MM.1S (cell line): Measurements from ENCODE around the gene EPG5.

Source experiments
- DNase-seq: peaks from one replicate; pipeline ENCODE4 v3.0.0-alpha.2; 2015
- H2AFZ ChIP-seq: fragments of 300-600 bp; sonication (generic); 2 replicates; pipeline ENCODE4 v1.6.0; 2016; ENCODE audit warnings: antibody characterized with exemption, low read length
- H3F3A ChIP-seq: fragments of 300-600 bp; sonication (generic); 2 replicates; pipeline ENCODE4 v1.6.1; 2016; ENCODE audit warnings: mild to moderate bottlenecking, antibody characterized with exemption, low read length, moderate library complexity, mixed read lengths; ENCODE audit not compliant: insufficient read depth
- H3K27ac ChIP-seq: fragments of 300-600 bp; sonication (generic); 2 replicates; pipeline ENCODE4 v1.5.1; 2016; ENCODE audit warnings: mild to moderate bottlenecking, low read length
- H3K27me3 ChIP-seq: fragments of 300-600 bp; sonication (generic); replicated peaks from 2 replicates; pipeline ENCODE4 v1.6.0; 2016; ENCODE audit warnings: low read length; ENCODE audit not compliant: insufficient read depth
- H3K36me3 ChIP-seq: fragments of 300-600 bp; sonication (generic); replicated peaks from 2 replicates; pipeline ENCODE4 v1.6.1; 2016; ENCODE audit warnings: mild to moderate bottlenecking, low read length, mixed read lengths; ENCODE audit not compliant: insufficient read depth
- H3K4me1 ChIP-seq: fragments of 300-600 bp; sonication (generic); 2 replicates; pipeline ENCODE4 v1.6.1; 2016; ENCODE audit warnings: low read length, mixed read lengths
- H3K4me2 ChIP-seq: fragments of 300-600 bp; sonication (generic); 2 replicates; pipeline ENCODE4 v1.6.0; 2016; ENCODE audit warnings: low read depth, low read length
- H3K4me3 ChIP-seq: fragments of 300-600 bp; sonication (generic); 2 replicates; pipeline ENCODE4 v1.5.1; 2016; ENCODE audit warnings: low read length, mixed read lengths
- H3K79me2 ChIP-seq: fragments of 300-600 bp; sonication (generic); 2 replicates; pipeline ENCODE4 v1.6.1; 2016; ENCODE audit warnings: mixed run types, low read length, mixed read lengths
- H3K9ac ChIP-seq: fragments of 300-600 bp; sonication (generic); 2 replicates; pipeline ENCODE4 v1.6.1; 2016; ENCODE audit warnings: low read length, mixed read lengths
- H3K9me2 ChIP-seq: fragments of 300-600 bp; sonication (generic); replicated peaks from 2 replicates; pipeline ENCODE4 v1.6.1; 2016; ENCODE audit warnings: mild to moderate bottlenecking, low read length, mixed read lengths; ENCODE audit not compliant: insufficient read depth
- H3K9me3 ChIP-seq: fragments of 300-600 bp; sonication (generic); replicated peaks from 2 replicates; pipeline ENCODE4 v1.6.1; 2016; ENCODE audit warnings: mild to moderate bottlenecking, low read length, mixed read lengths; ENCODE audit not compliant: insufficient read depth
- H4K20me1 ChIP-seq: fragments of 300-600 bp; sonication (generic); 2 replicates; pipeline ENCODE4 v1.6.1; 2016; ENCODE audit warnings: mild to moderate bottlenecking, low read length, moderate library complexity, mixed read lengths; ENCODE audit not compliant: insufficient read depth
- CTCF ChIP-seq: fragments of 300-600 bp; sonication (generic); IDR thresholded peaks from 2 replicates; pipeline ENCODE4 v1.5.1; 2016; ENCODE audit warnings: antibody characterized with exemption, low read length, mixed read lengths
- EZH2 ChIP-seq: fragments of 300-600 bp; sonication (generic); optimal IDR thresholded peaks from 2 replicates; pipeline ENCODE3; 2017; ENCODE audit warnings: low read depth, mild to moderate bottlenecking, antibody characterized with exemption, low read length, mixed read lengths
- EZH2phosphoT487 ChIP-seq: fragments of 300-600 bp; sonication (generic); IDR thresholded peaks from 2 replicates; pipeline ENCODE4 v1.6.1; 2018; ENCODE audit warnings: antibody characterized with exemption, low read length

EPG5 gene

GRCh38 chr18:45833846-45834245 is 133.3 kb downstream of the EPG5 start:
- H2AFZ ChIP-seq: no peak overlapping the region
- no peak overlapping the region for H3K9ac ChIP-seq
- no peaks in the 10 kb centered on the region for H3K9me2 ChIP-seq
- H3K36me3 ChIP-seq: no peaks in the 10 kb centered on the region
- no peaks in the 10 kb centered on the region for H3K4me1 ChIP-seq
- no peak overlapping the region for H3K4me2 ChIP-seq
- no peak overlapping the region for H3K27ac ChIP-seq
- no peaks in the 10 kb centered on the region for H3F3A ChIP-seq
- H3K79me2 ChIP-seq: no peaks in the 10 kb centered on the region
- no peak for TF ChIP-seq EZH2phosphoT487
- no peak for TF ChIP-seq EZH2
- TF ChIP-seq CTCF: no peak
- no peaks in the 10 kb centered on the region for H4K20me1 ChIP-seq
- no peak overlapping the region for H3K4me3 ChIP-seq
- DNase-seq: no peak
- no peaks in the 10 kb centered on the region for H3K9me3 ChIP-seq
- no peaks in the 10 kb centered on the region for H3K27me3 ChIP-seq

- Histone ChIP-seq H3K9ac (no peak overlapping the region), H3K9me2 (no peaks in the 10 kb centered on the region), H3K27me3 (no peaks in the 10 kb centered on the region), H3K9me3 (no peaks in the 10 kb centered on the region), H3K36me3 (no peaks in the 10 kb centered on the region), H3F3A (no peaks in the 10 kb centered on the region), H3K4me3 (no peak overlapping the region), H3K79me2 (no peaks in the 10 kb centered on the region), H2AFZ (no peak overlapping the region), H4K20me1 (no peaks in the 10 kb centered on the region), H3K27ac (no peak overlapping the region), H3K4me2 (no peak overlapping the region), H3K4me1 (no peaks in the 10 kb centered on the region)
- no peak for DNase-seq
- TF ChIP-seq EZH2 (no peak), CTCF (no peak), EZH2phosphoT487 (no peak)
These were observed 136.2 kb downstream of the EPG5 start for GRCh38 chr18:45830917-45831316.

GRCh38 chr18:45829855-45830254 is 137.3 kb downstream of the EPG5 start:
- H3K36me3 ChIP-seq: no peaks in the 10 kb centered on the region
- H3K9me2 ChIP-seq: no peaks in the 10 kb centered on the region
- no peaks in the 10 kb centered on the region for H3K4me1 ChIP-seq
- no peak overlapping the region for H3K4me3 ChIP-seq
- DNase-seq: no peak
- no peaks in the 10 kb centered on the region for H3K9me3 ChIP-seq
- H3K27ac ChIP-seq: no peak overlapping the region
- TF ChIP-seq CTCF: no peak
- no peak for TF ChIP-seq EZH2
- TF ChIP-seq EZH2phosphoT487: no peak
- no peaks in the 10 kb centered on the region for H3K27me3 ChIP-seq
- H3K79me2 ChIP-seq: no peaks in the 10 kb centered on the region
- no peak overlapping the region for H3K4me2 ChIP-seq
- no peaks in the 10 kb centered on the region for H3F3A ChIP-seq
- H3K9ac ChIP-seq: no peak overlapping the region
- no peak overlapping the region for H2AFZ ChIP-seq
- H4K20me1 ChIP-seq: no peaks in the 10 kb centered on the region
